GM19328 (cell line): ENCODE data around the gene NNT.
"Not testable (repeated sequence)": the region's sequence is repeated elsewhere in the genome, so short reads cannot be mapped to it uniquely, and the experiment has no call there.

Experiments used
- ATAC-seq: cut with Tn5 transposase; IDR thresholded peaks from one replicate; pipeline ENCODE4 v1.9.1; 2021; ENCODE audit warnings: mild to moderate bottlenecking, moderate library complexity; ENCODE audit not compliant: unreplicated experiment

The NNT gene

DNA sequence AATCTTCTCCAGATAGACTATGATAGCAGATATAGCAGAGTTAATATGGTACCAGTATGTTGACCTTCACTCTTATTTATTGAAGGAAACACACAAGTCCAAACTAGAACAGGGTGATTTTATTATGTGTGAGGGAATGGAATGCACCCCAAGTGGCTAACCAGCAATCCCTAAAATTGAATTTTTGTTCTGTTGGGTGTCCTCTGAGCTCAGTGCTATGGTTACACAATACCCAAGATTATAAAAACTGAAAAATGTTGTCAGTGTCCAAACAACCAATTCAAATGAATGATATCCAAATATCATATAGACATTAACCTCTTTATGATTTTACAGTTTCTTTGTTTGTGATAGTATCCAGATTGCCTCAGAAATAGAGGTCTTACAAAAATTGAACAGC, 60.9 kb downstream of the NNT start:
- no peak for ATAC-seq

GRCh38 chr5:43664501-43665040, 61.6 kb downstream of the NNT start:
- no peak for ATAC-seq

DNA sequence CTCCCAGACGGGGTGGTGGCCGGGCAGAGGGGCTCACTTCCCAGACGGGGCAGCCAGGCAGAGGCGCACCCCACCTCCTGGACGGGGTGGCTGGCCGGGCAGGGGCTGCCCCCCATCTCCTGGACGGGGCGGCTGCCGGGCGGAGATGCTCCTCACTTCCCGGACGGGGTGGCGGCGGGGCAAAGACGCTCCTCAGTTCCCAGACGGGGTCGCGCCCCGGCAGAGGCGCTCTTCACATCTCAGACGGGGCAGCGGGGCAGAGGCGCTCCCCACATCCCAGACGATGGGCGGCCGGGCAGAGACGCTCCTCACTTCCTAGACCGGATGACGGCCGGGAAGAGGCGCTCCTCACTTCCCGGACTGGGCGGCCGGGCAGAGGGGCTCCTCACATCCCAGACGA, 62.8 kb downstream of the NNT start:
- not testable (repeated sequence) for ATAC-seq

DNA sequence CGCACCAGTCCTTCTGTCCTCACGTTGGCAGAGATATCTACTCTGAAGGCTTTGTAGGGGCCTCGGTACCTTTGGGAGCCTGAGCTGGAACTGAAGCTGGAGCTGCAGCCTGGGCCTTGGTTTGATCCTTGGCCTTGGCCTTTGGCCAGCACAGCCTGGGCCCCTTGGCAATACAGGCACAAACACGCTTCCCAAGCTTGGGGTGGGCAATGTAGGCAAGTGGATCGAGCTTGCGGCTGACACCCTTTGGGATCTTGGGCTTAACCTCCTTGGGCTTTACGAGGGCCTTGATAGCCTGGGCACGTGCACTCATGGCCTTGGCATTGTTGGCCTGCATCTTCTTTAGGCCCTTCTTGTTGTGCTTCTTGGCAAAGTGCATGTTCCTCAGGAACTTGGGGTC, 63.7 kb downstream of the NNT start:
- not testable (repeated sequence) for ATAC-seq

DNA sequence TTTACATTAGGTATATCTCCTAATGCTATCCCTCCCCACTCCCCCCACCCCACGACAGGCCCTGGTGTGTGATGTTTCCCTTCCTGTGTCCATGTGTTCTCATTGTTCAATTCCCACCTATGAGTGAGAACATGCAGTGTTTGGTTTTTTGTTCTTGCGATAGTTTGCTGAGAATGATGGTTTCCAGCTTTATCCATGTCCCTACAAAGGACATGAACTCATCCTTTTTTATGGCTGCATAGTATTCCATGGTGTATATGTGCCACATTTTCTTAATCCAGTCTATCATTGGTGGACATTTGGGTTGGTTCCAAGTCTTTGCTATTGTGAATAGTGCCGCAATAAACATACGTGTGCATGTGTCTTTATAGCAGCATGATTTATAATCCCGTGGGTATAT, 64.4 kb downstream of the NNT start:
- ATAC-seq, result not testable (repeated sequence)

GRCh38 chr5:43674536-43674935, 71.6 kb downstream of the NNT start:
- ATAC-seq, result no peak

DNA sequence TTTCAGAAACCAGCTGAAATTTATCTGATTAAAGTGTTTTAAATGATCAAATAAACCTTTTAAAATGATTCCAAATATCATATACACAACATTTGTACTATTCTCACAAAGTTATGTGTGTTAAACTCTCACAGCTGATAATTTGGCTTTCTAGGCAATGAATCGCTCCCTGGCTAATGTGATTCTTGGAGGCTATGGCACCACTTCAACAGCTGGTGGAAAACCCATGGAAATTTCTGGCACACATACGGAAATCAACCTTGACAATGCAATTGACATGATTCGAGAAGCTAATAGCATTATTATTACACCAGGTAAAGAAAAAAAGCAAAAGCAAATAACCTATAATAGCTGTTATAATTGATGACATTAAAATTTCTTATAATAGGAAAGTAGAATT, 72.4 kb downstream of the NNT start:
- no peak for ATAC-seq

DNA sequence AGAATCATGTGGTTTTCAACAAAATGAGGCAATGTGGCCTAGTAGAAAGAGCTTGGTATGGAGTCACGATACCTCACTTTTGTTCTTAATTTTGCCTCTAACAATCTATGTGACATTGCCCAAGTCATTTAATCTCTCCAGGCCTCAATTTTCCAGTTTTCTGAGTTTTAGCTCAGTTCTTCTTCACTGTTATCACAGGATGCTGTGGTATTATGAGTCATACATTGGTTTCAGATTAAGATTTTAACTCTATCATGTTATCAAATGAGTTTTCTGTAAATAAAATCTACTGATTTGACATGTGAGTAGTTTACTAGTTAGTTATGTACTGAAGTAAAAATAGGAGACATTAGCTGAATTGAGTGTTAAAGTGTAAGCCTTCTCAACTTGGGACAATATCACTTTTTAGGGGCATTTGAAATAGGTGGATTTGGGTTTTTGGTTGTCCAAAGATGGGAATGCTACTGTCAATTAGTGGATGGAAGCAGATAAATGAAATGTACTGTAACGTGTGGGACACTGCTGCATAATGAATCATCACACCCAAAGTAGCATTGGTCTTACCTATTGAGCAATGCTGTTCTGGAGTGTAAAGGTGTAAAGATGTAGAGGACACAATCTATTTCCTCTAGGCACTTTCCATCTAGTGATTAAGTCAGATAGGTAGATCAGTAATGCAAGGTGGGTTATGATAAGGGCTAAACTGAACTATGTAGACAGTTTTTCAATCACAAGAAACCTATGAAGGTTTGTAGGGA, 73.3 kb downstream of the NNT start:
- ATAC-seq, result no peak

DNA sequence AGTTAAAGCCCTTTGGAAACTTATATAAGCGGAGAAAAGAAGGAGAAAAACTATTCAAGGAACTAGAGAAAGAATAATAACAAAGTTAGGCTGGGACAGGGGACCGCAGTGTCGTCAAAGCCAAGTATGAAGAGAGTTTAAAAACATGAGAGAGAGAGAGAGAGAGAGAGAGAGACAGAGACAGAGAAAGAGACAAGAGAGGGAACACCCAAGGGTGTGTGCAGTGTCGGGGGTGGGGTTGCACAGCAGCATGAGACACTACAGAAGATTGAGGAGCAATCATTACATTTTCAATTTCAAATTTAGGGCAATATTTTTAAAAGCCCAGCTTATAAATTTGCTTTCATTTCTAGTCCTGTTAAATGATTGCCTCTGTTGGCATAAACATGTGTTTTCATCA, 74.3 kb downstream of the NNT start:
- ATAC-seq, result no peak

DNA sequence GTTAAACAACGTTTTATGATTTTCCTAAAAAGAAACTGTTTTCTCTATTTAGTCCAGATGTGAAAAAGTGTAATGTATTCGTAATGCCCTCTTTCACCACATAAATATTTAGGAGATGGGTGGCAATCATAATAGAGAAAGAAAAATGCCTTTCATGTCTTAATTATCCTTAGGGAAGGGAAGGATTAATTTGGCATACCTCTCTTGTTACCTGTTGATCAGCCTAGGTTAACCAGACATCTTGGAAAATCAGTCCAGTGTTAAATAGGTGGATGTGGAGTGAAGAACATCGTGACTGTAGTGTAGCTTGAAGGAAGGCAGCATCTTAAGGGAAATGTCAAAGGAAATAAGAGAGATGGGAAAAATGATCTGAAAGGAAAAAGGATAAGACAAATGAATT, 76.2 kb downstream of the NNT start:
- no peak for ATAC-seq

DNA sequence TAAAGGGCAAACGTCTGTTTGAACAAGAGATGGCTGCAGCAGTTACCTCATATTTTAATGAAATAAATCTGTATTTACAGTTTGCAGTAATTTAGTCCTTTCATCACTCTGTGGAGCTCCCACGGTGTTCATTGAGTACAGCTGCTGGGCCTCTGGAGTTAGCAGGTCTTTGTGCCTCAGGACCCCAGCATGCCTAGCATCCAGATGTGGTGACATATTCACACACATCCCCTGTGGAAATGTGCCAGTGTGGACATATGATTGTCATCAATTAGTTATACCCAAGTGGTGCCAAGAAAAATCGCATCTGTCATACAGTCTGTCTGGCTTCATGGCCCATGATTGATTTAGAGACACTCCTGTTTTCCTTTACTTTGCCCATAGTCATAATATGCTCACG, 77.3 kb downstream of the NNT start:
- ATAC-seq, result no peak

DNA sequence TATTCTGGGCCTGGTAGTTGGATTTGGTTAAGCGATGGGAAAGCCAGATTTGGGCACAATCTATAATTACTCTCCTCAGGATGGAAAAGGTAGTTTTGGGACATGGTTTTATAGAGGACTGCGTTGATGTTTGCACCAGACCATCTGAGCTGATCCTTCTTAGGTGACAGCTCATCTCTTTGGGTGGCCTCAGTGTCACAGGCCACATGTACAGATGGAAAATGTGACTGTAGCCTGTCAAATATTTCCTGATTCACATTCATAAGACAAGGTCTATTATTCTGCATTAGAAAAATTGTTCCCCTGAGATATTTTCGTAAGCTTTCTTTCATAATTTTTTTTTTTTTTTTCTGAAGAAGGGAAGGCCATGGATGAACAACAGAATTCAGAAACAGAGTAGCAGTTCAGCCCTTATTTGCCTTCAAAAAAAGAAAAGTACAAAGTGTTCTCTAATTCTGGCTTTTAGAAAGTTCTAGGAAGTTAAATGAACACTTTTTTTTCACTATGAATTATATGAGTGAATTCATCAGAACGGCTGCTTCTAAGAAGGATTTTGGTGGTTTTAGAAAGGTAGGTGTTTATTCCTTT, 81.0 kb downstream of the NNT start:
- no peak for ATAC-seq

DNA sequence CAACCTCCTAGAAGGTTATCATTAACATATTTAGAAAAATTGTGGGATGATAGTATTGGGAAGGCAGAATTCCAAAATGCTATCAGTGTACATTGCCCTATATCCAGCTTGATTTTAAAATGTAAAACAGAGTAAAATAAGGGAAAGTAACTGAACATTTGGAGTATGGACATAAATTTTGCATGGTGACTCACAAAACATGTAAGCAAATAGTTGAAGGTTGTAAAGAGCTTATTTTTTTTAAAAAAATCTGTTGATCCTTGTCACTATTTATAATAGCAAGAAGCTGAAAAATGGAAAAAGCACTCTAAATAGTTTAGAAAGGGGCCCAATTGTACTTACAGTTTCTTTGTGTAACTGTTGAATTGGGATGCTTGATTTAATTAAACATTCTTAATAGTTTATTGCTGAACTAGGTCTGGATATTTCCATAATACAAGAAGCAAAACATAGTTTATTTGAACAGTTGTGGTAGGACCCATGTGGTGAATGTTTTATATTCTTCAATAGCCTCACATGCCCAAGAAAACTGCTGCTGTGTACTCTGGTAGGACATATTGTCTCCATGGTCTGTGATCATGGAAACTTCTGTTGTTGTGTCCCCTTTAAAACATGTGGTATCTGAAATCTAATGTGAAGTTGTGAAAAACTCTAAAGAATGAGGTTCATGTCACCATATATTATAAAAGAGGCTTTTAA, 82.4 kb downstream of the NNT start:
- no peak for ATAC-seq

- no peak for ATAC-seq
Measured at GRCh38 chr5:43687275-43687674, 84.3 kb downstream of the NNT start.

- no peak for ATAC-seq
Measured at GRCh38 chr5:43691275-43691674, 88.3 kb downstream of the NNT start.

DNA sequence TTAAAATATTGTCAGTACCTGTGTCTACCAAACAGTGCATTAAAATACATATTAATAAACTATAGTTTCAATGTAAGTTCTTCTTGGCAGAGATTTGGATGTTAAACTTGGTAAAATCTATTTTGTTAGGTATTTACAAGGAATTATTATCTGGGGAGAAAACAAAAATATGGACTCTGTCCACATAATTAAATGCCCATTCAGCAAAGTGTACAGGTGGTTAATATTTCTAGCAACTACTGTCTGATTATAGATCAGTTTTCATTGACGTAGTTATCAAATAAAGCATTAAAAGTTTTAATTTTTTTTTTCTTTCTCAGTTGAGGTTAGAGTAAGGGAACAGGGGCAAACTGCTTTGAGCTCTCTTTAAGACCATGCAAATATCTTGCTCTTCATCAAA, 88.9 kb downstream of the NNT start:
- no peak for ATAC-seq

DNA sequence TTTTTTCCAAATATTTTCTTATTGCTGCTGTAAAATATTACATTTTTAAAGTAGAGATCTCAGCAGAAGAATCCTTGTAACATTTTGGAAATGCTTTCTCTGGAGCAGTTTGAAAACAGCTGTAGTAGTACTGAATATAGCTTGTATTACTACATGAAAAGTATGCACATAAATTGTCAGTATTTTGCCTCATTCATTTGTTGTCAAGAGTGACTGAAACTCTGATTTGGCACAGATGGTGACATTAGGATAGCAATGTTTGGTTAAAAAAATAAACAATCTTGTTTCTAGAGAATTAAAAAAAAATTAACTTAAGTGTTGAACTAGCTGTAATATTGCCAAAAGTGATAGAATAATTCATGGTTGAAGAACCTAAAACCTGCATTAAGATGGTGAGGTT, 90.4 kb downstream of the NNT start:
- ATAC-seq, result no peak

DNA sequence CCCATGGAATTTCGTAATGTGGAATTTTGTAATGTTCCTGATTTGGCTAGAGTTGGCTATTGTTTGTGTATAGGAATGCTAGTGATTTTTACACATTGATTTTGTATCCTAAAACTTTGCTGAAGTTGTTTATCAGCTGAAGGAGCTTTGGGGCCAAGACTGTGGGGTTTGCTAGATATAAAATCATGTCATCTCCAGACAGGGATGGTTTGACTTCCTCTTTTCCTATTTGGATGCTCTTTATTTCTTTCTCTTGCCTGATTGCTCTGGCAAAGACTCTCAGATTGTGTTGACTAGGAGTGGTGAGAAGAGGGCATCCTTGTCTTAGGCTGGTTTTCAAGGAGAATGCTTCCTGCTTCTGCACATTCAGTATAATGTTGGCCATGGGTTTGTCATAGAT, 91.0 kb downstream of the NNT start:
- no peak for ATAC-seq

GRCh38 chr5:43696444-43696843, 93.5 kb downstream of the NNT start:
- ATAC-seq, result not testable (repeated sequence)

GRCh38 chr5:43699910-43700309, 96.9 kb downstream of the NNT start:
- ATAC-seq, result no peak

- ATAC-seq, result no peak
Measured at GRCh38 chr5:43700601-43701000, 97.6 kb downstream of the NNT start.

- no peak for ATAC-seq
Measured at GRCh38 chr5:43701227-43701626, 98.2 kb downstream of the NNT start.
